ENCODE measurements around the gene MACROD2.

DNA sequence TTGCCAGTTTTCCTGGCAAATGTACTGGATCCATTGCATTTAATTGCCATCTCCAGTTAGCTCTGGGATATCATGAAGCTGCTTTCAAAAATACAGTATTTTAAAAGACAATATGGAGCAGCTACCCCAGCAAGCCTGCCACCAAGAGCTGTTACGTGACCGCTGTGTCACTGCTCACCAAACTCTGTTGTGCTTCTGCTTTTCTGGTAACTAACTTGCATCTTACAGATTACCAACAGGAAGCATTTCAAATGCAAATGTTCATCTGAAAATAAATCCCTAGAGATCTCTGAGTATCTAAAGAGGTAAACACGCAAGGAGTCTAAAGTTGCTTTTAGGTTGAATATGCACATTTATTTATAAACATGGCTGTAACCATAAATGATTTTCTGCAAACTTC, 1569.7 kb downstream of the MACROD2 start:
- no peak for TF ChIP-seq POLR2A (IDR thresholded peaks at IDR 0.05)
- TF ChIP-seq, protein P1, sequence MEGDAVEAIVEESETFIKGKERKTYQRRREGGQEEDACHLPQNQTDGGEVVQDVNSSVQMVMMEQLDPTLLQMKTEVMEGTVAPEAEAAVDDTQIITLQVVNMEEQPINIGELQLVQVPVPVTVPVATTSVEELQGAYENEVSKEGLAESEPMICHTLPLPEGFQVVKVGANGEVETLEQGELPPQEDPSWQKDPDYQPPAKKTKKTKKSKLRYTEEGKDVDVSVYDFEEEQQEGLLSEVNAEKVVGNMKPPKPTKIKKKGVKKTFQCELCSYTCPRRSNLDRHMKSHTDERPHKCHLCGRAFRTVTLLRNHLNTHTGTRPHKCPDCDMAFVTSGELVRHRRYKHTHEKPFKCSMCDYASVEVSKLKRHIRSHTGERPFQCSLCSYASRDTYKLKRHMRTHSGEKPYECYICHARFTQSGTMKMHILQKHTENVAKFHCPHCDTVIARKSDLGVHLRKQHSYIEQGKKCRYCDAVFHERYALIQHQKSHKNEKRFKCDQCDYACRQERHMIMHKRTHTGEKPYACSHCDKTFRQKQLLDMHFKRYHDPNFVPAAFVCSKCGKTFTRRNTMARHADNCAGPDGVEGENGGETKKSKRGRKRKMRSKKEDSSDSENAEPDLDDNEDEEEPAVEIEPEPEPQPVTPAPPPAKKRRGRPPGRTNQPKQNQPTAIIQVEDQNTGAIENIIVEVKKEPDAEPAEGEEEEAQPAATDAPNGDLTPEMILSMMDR (IDR thresholded peaks at IDR 0.05): no peak
